ENCODE measurements around the gene FOXL2NB.

FOXL2NB gene

GRCh38 chr3:138945709-138946662, 1.0 kb upstream of the FOXL2NB start:
- peak; percentile 75 for DNase-seq

DNA sequence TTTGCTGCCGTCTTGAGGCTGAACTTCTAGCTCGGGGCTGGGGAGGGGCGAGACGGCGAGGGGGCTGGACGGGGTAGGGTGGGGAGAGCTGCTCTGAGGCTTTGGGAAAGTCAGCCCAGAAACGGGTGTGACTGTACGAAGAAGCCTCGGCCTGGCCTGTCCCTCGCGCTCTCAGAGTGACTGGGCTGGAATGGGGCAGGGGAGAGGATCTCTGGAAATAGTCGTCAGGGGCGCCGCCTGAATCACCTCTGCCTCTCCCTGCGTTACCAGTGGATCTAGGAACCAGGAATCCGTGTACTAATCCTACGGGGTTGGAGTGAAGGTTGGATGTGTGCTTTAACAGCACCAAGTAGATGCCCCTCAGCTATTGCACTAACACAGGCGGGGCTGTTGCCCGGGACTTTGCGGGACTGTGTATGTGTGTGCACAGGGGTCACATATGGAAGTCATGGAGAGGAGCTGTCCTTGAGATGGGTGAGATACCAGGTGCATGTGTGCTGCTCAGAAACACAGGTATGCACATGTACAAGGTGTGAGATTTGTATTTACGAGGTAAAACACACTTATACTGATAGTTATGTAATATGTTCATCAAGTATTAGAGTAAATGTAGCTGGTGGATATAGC, 591 bp downstream of the FOXL2NB start:
- no peak for DNase-seq

- peak; percentile 21 for DNase-seq
These were observed 1.5 kb downstream of the FOXL2NB start for GRCh38 chr3:138948371-138949001.

DNA sequence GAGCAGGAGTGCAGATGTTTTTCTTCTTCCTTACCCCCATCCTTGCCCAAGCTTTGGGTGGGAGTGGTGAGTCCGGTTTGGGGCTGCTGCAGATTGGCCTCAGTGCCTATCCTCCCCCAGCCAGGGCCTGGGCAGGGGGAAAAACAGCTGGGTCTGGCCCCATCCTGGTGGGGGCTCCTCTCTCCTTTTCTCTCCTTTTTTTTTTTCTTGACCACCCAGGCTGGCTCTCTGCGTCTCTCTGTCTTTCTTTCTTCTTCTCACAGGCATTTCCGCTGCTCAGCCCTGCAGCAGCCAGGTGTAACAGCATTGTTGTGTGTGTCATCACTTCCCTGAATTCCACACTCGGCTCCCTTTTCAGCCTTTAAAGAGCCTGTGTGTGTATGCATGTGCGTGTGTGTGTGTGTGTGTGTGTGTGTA, 2.0 kb downstream of the FOXL2NB start:
- DNase-seq, result no peak

- DNase-seq, result peak; percentile 46
These were observed 2.5 kb downstream of the FOXL2NB start for GRCh38 chr3:138949445-138950005.

GRCh38 chr3:138950006-138950644, 3.1 kb downstream of the FOXL2NB start:
- peak; percentile 74 for DNase-seq

DNA sequence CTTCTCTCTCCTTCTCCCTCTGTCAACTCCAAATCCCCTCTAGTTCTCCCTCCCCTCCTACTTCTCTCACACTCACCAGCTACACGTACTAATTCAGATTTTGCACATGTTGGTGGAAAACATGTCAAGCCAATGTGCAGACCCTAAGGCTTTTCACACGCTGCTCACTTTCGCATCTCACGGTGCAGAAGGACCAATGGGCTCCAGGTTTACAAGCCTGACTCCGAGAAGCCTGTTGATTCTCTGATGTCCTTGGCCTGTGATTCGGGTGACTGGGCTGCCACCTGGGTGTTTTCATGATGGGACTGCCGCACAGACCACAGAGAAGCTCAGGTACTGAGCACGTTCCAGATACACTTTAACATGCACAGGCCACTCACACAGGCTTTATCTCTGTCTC, 3.7 kb downstream of the FOXL2NB start:
- DNase-seq, result no peak

- peak; percentile 23 for DNase-seq
These were observed 13.4 kb downstream of the FOXL2NB start for GRCh38 chr3:138960417-138960852.

GRCh38 chr3:138962854-138963560, 16.0 kb downstream of the FOXL2NB start:
- DNase-seq, result no peak

DNA sequence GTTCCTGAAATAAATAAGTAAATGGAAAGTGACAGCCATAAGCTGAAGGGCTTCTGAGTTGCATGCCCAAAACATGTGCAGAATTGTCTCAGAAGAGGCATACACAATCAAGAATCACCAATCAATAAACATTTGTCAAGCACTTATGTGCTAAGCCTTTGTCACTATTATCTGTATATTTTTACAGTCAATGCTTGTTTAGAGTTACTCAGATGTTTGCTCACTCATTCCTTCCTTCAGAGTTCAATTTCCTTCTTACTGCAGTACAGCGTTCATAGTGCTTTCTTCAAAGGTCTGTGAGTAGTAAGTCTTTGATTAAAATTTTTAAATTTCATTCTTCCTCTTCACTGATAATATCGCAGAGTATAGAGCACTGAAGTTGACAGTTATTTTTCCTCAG, 17.2 kb downstream of the FOXL2NB start:
- no peak for DNase-seq

DNA sequence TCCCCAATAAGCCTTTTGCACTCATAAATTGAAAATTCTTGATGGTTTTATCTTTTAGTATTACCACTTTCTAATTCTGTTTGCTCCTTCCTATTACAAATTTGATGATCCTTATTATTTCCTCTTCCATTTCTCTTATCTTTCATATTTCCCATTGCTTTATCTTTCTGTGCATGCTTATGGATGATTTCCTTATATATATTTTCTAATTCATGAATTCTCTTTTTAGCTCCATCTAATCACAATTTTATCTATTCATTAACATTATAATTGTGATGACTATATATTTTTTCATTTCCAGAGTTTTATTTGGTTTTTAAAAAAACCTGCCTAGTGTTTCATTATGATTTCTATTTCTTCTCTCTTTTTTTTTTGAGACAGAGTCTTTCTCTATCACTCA, 17.9 kb downstream of the FOXL2NB start:
- DNase-seq, result no peak

- no peak for DNase-seq
These were observed 24.8 kb downstream of the FOXL2NB start for GRCh38 chr3:138971766-138972320.

- no peak for DNase-seq
These were observed 25.9 kb downstream of the FOXL2NB start for GRCh38 chr3:138972941-138973340.

DNA sequence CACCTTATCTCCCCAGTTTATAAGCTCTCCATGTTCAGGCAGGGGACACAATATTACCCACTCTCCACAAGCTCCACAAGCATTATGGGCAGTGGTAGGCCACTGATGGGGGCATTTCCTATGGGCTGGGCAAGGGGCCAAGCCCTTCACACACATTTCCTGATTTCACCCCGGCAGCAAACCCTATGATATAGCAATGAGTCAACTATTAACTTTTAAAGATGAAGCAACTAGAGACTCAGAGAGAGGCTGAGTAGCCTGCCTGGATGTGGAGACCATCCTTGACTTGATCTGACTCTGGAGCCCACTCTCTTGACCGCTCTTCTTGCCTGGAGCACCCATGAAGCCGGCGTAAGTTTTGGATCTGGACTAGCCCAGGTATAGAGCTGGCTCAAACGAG, 27.4 kb downstream of the FOXL2NB start:
- no peak for DNase-seq

DNA sequence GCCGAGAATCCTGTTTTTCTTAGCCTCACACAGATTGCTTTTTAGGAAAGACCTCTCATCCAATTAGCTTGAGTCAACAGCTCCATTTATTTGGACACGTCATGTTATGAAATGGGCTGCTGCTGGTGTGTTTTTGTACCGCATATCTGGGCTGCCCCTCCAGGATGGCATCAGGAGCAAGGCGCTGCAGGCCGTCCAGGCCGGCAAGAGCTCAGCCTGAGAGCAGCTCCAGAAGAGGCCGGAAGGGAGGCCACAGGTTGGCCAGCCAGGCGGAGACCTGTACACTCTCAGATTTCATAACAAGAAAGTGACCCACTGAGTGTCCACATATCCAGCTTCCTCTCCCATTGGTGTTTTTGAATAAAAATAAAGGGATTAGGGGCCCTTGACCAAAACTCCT, 28.3 kb downstream of the FOXL2NB start:
- no peak for DNase-seq

DNA sequence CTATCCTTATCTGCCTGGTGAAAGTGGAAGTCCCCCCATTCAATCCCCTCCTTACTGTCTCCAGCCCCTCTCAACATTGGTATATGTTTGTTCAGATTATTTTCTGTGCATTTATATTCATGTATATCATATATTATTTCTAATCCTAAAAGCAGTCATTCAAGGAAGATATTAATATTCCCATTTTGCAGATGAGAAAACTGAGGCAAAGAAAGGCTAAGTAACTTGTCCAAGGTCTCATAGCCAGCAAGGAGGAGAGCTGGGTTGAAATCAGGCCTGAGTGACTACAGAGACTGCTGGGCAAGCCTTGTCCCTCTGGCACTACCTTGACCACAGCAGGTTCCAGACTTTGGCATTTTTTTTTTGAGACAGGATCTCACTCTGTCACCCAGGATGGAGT, 29.0 kb downstream of the FOXL2NB start:
- DNase-seq, result no peak

GRCh38 chr3:138984816-138985215, 37.8 kb downstream of the FOXL2NB start:
- no peak for DNase-seq

DNA sequence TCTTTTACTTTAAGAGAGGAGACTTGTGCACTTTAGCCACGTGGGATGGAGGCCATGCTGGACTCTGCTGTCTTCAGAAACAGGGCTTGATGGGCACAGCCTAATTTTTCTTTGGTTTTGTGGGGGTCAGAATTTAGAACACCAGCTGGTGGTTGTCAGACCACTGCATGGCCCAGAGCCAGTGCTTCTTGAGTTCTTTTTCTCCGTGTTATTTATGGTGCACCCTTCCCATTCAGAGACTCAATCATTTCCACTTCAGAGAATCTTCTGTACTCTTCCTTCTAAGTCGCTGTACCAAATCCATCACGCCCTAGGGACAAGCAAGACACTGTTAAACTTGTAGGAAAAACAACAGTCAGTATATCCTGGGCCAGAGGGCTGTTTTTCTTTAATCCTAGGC, 38.9 kb downstream of the FOXL2NB start:
- peak; percentile 38 for DNase-seq

DNA sequence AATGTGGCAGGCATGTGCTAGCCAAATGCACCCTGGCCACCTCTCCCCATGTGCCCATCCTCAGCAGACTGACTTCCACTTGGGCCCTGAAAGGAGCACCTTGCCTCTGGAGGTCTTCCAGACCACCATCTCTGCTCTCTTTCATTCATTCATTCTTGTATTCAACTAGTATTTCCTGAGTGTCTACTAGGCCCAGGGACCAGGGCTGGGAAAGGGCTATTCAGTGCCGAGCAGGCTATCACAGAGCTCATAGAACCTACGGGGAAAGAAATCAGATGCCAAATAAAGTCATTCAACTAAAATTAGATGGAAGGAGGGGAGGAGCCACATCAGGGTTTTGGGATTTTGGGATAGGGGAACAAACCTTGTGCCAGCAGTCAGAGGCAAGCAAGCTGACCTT, 40.2 kb downstream of the FOXL2NB start:
- DNase-seq, result no peak

DNA sequence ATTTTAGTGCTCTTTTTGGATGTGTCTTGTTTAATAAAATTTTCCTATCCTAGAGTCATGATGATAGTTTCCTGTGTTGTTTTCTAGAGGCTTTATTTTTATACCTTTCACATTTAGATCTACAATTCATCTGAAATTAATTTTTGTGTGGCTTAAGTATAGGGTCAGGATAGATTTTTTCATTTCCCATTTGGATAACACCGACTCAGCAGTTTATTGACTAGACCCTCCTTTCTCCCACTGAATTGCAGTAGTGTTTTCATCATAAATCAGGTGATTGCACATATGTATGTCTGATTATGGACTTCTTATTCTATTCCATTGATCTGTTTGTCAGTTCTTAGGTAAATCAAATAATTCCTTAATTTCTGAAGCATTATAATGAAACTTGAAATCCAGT, 48.7 kb downstream of the FOXL2NB start:
- no peak for DNase-seq

Data from eye (tissue), 1 donor.